GM19468 (cell line): ENCODE measurements around the gene MAGEA6.
"Not testable (repeated sequence)": the region's sequence is repeated elsewhere in the genome, so short reads cannot be mapped to it uniquely, and the experiment has no call there.

Experiments
- ATAC-seq: cut with Tn5 transposase; IDR thresholded peaks from one replicate; pipeline ENCODE4 v1.9.1; 2021; ENCODE audit warnings: mild to moderate bottlenecking, moderate library complexity, moderate number of reproducible peaks; ENCODE audit not compliant: unreplicated experiment; ENCODE audit errors: extremely low read depth

Gene MAGEA6

DNA sequence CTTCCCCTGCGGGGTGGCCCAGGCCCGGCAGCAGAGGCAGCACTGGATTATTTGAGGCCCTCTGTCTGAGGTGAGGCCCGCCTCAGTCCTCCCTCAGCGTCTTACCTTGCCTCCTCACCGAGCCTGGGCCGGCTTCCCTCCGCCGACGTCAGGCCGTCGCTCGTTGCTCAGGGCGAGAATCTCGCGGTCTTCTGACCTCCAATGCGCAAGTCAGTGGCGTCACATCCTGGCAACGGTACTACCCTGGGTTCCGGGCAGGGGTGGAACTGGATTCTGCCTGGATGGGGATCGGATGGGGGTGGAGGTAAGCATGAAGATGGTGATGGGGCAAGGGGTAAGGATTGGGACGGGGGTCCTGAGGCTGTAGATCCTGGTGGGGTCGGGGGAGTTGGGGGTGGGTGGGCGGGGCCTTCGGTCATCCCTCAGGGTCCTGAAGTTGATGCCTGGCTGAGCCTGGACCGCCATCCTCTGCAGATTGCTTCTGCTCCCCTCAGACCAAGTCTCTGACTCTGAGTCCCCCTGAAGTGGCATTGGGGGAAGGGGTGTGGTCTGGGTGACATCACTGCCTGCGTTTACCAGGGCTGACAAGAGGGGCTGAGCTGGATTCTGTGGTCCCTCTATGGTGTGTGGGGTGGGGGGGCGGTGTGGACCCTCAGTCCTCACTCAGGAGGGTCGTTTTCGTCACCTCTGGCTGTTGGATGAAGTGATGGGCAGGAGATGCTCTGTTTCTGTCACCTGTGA lies at the start of gene MAGEA6:
TSS of gene MAGEA6 (minus strand) at position 141 of the 741 bp plus-strand sequence. CDS start 2,039 bp downstream, outside the sequence.
- not testable (repeated sequence) for ATAC-seq

- ATAC-seq, result no peak
Measured at GRCh38 chrX:152819266-152819665, 49.8 kb upstream of the MAGEA6 start.

- no peak for ATAC-seq
Measured at GRCh38 chrX:152818356-152818755, 48.9 kb upstream of the MAGEA6 start.

DNA sequence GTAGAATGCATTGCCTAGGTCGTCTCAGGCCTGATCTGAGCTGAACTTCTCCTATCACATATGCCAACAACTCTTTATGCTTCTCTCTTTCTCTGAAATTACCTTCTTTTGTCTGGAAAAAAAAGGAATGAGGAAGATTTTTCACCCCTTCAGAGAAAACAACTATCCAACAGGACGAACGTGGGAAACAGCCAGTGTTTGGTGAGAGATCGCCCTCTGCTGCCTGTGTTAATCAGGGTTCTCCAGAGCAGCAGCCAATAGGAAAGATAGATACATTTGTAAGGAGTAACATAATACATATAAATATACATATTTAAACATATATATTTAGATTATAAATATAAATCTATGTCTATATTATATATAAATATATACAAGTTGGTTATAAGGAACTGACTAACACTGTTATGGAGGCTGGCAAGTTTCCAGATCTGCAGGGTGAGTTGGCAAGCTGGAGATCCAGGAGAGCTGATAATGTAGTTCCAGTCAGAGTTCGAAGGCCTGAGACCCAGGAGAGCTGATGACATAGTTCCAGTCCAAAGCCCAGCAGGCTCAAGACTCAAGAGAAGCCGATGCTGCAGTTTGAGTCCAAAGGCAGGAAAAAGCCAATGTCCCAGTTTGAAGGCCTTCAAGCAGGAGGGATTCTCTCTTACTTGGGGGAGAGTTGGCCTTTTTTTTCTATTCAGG lies 47.7 kb upstream of the MAGEA6 start:
- no peak for ATAC-seq

DNA sequence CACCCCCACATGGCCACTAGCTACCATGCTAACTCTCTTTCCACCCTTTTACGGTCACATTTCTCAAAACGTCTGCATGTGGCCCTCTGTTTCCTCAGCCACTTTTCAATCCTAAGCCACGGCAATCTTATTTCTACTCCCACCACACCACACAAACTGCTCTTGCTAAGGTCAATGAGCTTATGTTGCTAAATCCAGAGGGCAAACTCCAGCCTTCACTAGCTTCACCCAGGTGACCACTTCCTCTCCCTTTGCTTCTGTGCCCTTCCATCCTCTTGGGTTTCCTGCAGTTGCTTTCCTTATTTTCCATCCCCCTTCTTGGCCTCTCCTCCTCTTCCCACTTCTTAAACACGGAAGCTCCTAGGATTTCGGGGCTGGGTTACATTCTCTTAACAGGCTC lies 44.6 kb upstream of the MAGEA6 start:
- ATAC-seq, result no peak

GRCh38 chrX:152813206-152813605 lies 43.7 kb upstream of the MAGEA6 start:
- ATAC-seq, result no peak

GRCh38 chrX:152810403-152810802 lies 40.9 kb upstream of the MAGEA6 start:
- no peak for ATAC-seq

GRCh38 chrX:152806035-152806434 lies 36.5 kb upstream of the MAGEA6 start:
- no peak for ATAC-seq

DNA sequence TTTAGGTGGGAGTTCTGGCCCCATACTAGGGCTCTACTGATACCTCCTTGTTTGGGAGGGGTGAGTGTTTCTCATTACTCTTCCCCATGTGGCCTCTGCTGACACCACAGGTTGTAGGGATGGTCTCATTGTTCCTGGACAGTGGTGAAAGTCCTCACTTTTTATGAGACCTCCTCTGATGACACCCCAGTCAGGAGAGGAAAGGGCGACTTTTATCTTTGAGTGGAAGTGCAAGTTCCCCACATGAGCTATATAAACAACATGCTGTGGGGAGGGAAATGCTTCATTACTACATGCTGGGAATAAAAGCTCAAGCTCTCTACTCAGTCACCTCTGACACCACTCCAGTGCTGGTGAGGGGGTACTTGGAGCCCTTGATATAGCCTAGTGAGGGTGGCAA lies 29.5 kb upstream of the MAGEA6 start:
- ATAC-seq, result no peak

- ATAC-seq, result not testable (repeated sequence)
Measured at GRCh38 chrX:152787062-152787461, 17.6 kb upstream of the MAGEA6 start.

GRCh38 chrX:152766562-152766961 lies 2.9 kb downstream of the MAGEA6 start:
- ATAC-seq, result not testable (repeated sequence)

DNA sequence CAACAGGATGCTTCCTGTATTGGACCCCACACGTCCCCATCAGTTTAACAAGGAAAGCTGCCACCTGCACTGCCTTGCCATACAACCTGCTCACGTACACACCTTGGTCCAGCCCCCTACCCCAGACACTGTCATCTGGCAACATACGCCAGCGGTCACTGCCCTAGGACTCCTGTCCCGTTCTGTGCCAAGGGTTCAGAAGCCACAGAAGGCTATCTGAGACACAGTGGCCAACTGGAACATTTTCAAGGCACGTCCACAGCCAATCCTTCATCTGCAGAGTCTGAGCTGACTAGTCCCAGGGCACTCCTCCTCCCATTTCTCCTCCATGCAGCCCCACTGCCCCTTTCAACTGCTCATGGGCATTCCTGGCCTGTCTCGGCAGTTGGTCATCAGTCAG lies 7.9 kb downstream of the MAGEA6 start:
- ATAC-seq, result not testable (repeated sequence)

GRCh38 chrX:152759544-152759943 lies 9.9 kb downstream of the MAGEA6 start:
- not testable (repeated sequence) for ATAC-seq

DNA sequence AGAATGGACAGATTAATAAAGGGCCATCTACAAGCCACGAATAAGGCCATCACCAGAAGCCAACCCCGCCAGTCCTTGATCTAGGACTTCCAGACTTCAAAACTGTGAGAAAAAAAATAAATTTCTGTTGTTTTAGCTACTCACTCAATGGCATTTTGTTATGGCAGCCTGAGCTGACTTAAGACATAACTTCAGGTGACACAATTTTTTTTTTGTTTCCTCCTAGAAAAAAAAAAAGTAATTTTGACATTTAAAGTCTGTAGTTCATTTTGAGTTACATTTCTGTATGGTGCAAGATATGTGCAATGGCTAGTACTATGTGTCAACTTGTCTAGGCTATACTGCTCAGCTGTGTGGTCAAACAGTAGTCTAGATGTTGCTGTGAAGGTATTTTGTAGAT lies 10.6 kb downstream of the MAGEA6 start, which contains the start of gene CSAG3:
TSS of gene CSAG3 (plus strand) at position 301 of the 400 bp plus-strand sequence.
- ATAC-seq, result not testable (repeated sequence)

GRCh38 chrX:152754871-152755270 lies 14.6 kb downstream of the MAGEA6 start:
- ATAC-seq, result not testable (repeated sequence)

DNA sequence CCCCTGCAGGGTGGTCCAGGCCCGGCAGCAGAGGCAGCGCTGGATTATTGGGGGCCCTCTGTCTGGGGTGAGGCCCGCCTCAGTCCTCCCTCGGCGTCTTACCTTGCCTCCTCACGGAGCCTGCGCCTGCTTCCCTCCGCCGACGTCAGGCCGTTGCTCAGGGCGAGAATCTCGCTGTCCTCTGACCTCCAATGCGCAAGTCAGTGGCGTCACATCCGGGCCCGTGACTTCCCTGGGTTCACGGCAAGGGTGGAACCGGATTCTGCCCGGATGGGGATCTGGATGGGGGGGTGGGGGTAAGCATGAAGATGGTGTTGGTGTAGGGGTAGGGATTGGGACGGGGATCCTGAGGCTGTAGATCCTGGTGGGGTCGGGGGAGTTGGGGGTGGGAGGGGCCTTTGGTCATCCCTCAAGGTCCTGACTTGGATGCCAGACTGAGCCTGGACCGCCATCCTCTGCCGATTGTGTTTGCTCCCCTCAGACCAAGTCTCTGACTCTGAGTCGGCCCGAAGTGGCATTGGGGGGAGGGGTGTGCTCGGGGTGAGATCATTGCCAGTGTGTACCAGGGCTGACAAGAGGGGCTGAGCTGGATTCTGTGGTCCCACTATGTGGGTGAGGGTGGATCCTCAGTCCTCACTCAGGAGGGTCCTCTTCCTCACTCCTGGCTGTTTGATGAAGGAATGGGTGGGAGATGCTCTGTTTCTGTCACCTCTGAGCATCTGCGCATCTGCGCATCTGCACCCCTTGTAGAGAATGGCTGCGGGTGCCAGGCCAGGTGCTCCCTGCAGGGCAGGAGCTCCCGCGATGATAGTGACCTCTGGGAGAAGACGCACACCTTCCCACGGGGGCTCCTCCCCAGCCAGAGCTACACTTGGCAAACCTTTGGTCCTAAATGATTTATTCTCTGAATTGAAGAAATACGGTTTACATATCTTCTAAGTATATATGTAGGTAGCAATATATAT lies 15.5 kb downstream of the MAGEA6 start, which contains the start of gene MAGEA2:
TSS of gene MAGEA2 (minus strand) at position 157 of the 965 bp plus-strand sequence. CDS start 2,479 bp downstream, outside the sequence.
- ATAC-seq, result not testable (repeated sequence)

- ATAC-seq, result no peak
Measured at GRCh38 chrX:152738560-152738959, 30.9 kb downstream of the MAGEA6 start.

DNA sequence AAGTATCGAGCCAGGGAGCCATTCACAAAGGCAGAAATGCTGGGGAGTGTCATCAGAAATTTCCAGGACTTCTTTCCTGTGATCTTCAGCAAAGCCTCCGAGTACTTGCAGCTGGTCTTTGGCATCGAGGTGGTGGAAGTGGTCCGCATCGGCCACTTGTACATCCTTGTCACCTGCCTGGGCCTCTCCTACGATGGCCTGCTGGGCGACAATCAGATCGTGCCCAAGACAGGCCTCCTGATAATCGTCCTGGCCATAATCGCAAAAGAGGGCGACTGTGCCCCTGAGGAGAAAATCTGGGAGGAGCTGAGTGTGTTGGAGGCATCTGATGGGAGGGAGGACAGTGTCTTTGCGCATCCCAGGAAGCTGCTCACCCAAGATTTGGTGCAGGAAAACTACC lies 33.0 kb downstream of the MAGEA6 start:
- ATAC-seq, result not testable (repeated sequence)

- ATAC-seq, result no peak
Measured at GRCh38 chrX:152735860-152736511, 33.5 kb downstream of the MAGEA6 start.

DNA sequence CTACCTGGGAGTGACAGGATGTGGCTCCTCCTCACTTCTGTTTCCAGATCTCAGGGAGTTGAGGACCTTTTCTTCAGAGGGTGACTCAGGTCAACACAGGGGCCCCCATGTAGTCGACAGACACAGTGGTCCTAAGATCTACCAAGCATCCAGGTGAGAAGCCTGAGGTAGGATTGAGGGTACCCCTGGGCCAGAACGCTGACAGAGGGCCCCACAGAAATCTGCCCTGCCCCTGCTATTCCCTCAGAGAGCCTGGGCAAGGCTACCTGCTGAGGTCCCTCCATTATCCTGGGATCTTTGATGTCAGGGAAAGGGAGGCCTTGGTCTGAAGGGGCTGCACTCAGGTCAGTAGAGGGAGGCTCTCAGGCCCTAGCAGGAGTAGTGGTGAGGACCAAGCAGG lies 34.4 kb downstream of the MAGEA6 start:
- ATAC-seq, result no peak
